ENCODE data around the gene TRIM44.

The TRIM44 gene

GRCh38 chr11:35662649-35663407 is at the start of gene TRIM44:
Gene TRIM44 (plus strand): TSS chr11:35662775. CDS start chr11:35663112, 337 bp downstream.
- Mint-ChIP-seq H3K9me3 (peaks cover 28 to 32% of the 10 kb centered on the region in 2 donors), H3K4me3 (peak within 1 kb of the TSS; percentile 95 to 96), H3K27me3 (peaks cover 2% of the 10 kb centered on the region), H3K27ac (peak within 1 kb of the TSS; percentile 96 to 98), H3K4me1 (peaks cover 50% of the 10 kb centered on the region)
- peak; percentile 86 to 88 for DNase-seq
- ATAC-seq: peak; percentile 92

- Mint-ChIP-seq H3K4me3 (no peak overlapping the region), H3K27me3 (peaks cover 84% of the 10 kb centered on the region), H3K27ac (no peak overlapping the region), H3K9me3 (no peaks in the 10 kb centered on the region), H3K4me1 (peaks cover 13% of the 10 kb centered on the region)
- DNase-seq (no peak), ATAC-seq (no peak)
Observed at GRCh38 chr11:35614939-35615569, 47.5 kb upstream of the TRIM44 start.

- ATAC-seq (no peak), DNase-seq (no peak)
- H3K27me3 Mint-ChIP-seq: peaks cover 85% of the 10 kb centered on the region
- peaks cover 17% of the 10 kb centered on the region for H3K4me1 Mint-ChIP-seq
- H3K27ac Mint-ChIP-seq: no peak overlapping the region
- no peaks in the 10 kb centered on the region for H3K9me3 Mint-ChIP-seq
- H3K4me3 Mint-ChIP-seq: no peak overlapping the region
Observed at GRCh38 chr11:35615921-35616900, 46.4 kb upstream of the TRIM44 start.

GRCh38 chr11:35617316-35617686 is 45.3 kb upstream of the TRIM44 start:
- DNase-seq (no peak), ATAC-seq (no peak)
- H3K4me1 Mint-ChIP-seq: peaks cover 17% of the 10 kb centered on the region
- H3K4me3 Mint-ChIP-seq: peak overlapping the region; percentile 72 to 78
- no peaks in the 10 kb centered on the region for H3K9me3 Mint-ChIP-seq
- H3K27ac Mint-ChIP-seq: no peak overlapping the region
- H3K27me3 Mint-ChIP-seq: peaks cover 85% of the 10 kb centered on the region

- ATAC-seq (peak; percentile 59), DNase-seq (peak; percentile 24 to 42)
- peak within 1 kb of the TSS; percentile 76 to 78 for H3K4me3 Mint-ChIP-seq
- peaks cover 17% of the 10 kb centered on the region for H3K4me1 Mint-ChIP-seq
- H3K27ac Mint-ChIP-seq: no peak within 1 kb of the TSS
- peaks cover 85% of the 10 kb centered on the region for H3K27me3 Mint-ChIP-seq
- H3K9me3 Mint-ChIP-seq: no peaks in the 10 kb centered on the region
Observed at GRCh38 chr11:35617687-35618496, 44.7 kb upstream of the TRIM44 start, which contains the start of gene FJX1. Gene FJX1 (plus strand): TSS chr11:35618460. CDS start chr11:35618637, 177 bp downstream.

GRCh38 chr11:35618497-35619115 is 44.0 kb upstream of the TRIM44 start:
- H3K9me3 Mint-ChIP-seq: no peaks in the 10 kb centered on the region

GRCh38 chr11:35619116-35619854 is 43.3 kb upstream of the TRIM44 start:
- Mint-ChIP-seq H3K4me1 (peaks cover 17% of the 10 kb centered on the region), H3K27me3 (peaks cover 83% of the 10 kb centered on the region), H3K9me3 (no peaks in the 10 kb centered on the region), H3K4me3 (peak overlapping the region; percentile 64 to 76), H3K27ac (no peak overlapping the region)
- DNase-seq (peak; percentile 21 to 44), ATAC-seq (peak; percentile 65)

More at GRCh38 chr11:35618497-35619115, 44.0 kb upstream of the TRIM44 start:
- peaks cover 85% of the 10 kb centered on the region for H3K27me3 Mint-ChIP-seq
- peaks cover 17% of the 10 kb centered on the region for H3K4me1 Mint-ChIP-seq
- H3K4me3 Mint-ChIP-seq: peak overlapping the region; percentile 39 to 76
- no peak overlapping the region for H3K27ac Mint-ChIP-seq
- DNase-seq: peak; percentile 17 to 45
- peak; percentile 56 for ATAC-seq

- DNase-seq: no peak
- Mint-ChIP-seq H3K4me3 (peak overlapping the region; percentile 64 to 76), H3K9me3 (no peaks in the 10 kb centered on the region), H3K27me3 (peaks cover 78% of the 10 kb centered on the region), H3K4me1 (peaks cover 17% of the 10 kb centered on the region), H3K27ac (no peak overlapping the region)
- ATAC-seq: no peak
Observed at GRCh38 chr11:35619855-35620640, 42.5 kb upstream of the TRIM44 start.

- H3K4me1 Mint-ChIP-seq: peaks cover 17% of the 10 kb centered on the region
- DNase-seq (no peak), ATAC-seq (no peak)
- no peak overlapping the region for H3K27ac Mint-ChIP-seq
- peaks cover 74% of the 10 kb centered on the region for H3K27me3 Mint-ChIP-seq
- H3K9me3 Mint-ChIP-seq: no peaks in the 10 kb centered on the region
- no peak overlapping the region for H3K4me3 Mint-ChIP-seq
Observed at GRCh38 chr11:35620795-35621194, 41.8 kb upstream of the TRIM44 start.

GRCh38 chr11:35621620-35622019 is 41.0 kb upstream of the TRIM44 start:
- H3K4me1 Mint-ChIP-seq: peaks cover 17% of the 10 kb centered on the region
- no peak overlapping the region for H3K4me3 Mint-ChIP-seq
- peaks cover 74% of the 10 kb centered on the region for H3K27me3 Mint-ChIP-seq
- no peaks in the 10 kb centered on the region for H3K9me3 Mint-ChIP-seq
- ATAC-seq (no peak), DNase-seq (no peak)
- no peak overlapping the region for H3K27ac Mint-ChIP-seq

GRCh38 chr11:35622070-35622469 is 40.5 kb upstream of the TRIM44 start:
- DNase-seq: no peak
- Mint-ChIP-seq H3K27ac (no peak overlapping the region), H3K4me1 (peaks cover 17% of the 10 kb centered on the region), H3K4me3 (no peak overlapping the region), H3K9me3 (no peaks in the 10 kb centered on the region), H3K27me3 (peaks cover 74% of the 10 kb centered on the region)
- no peak for ATAC-seq

GRCh38 chr11:35623621-35624168 is 38.9 kb upstream of the TRIM44 start:
- Mint-ChIP-seq H3K4me1 (peaks cover 10% of the 10 kb centered on the region), H3K27ac (no peak overlapping the region), H3K4me3 (no peak overlapping the region), H3K9me3 (no peaks in the 10 kb centered on the region), H3K27me3 (peaks cover 76% of the 10 kb centered on the region)
- DNase-seq: no peak
- no peak for ATAC-seq

- peaks cover 10% of the 10 kb centered on the region for H3K4me1 Mint-ChIP-seq
- ATAC-seq (no peak), DNase-seq (no peak)
- H3K27me3 Mint-ChIP-seq: peaks cover 81% of the 10 kb centered on the region
- no peak overlapping the region for H3K4me3 Mint-ChIP-seq
- H3K27ac Mint-ChIP-seq: no peak overlapping the region
- no peaks in the 10 kb centered on the region for H3K9me3 Mint-ChIP-seq
Observed at GRCh38 chr11:35624316-35624715, 38.3 kb upstream of the TRIM44 start.

Data from stimulated activated naive CD8-positive, alpha-beta T cell treated with anti-CD3 and anti-CD28 coated beads, Interleukin-15, amount 100 ng/mL, for 72 hours (primary cell).